GM12872 (cell line): ENCODE measurements around the gene AGAP1.

Experiments
- CTCF ChIP-seq: IDR thresholded peaks from 3 replicates; pipeline ENCODE4 v1.5.1; 2011; ENCODE audit warnings: low read depth, mild to moderate bottlenecking, low read length, moderate library complexity; ENCODE audit not compliant: insufficient read depth

AGAP1 gene

GRCh38 chr2:235825946-235826345 lies 332.1 kb downstream of the AGAP1 start:
- TF ChIP-seq CTCF: no peak

GRCh38 chr2:235826826-235827225 lies 333.0 kb downstream of the AGAP1 start:
- TF ChIP-seq CTCF: no peak

- no peak for TF ChIP-seq CTCF
These were observed 333.7 kb downstream of the AGAP1 start for GRCh38 chr2:235827585-235827992.

- no peak for TF ChIP-seq CTCF
These were observed 335.9 kb downstream of the AGAP1 start for GRCh38 chr2:235829726-235830125.

- TF ChIP-seq CTCF: no peak
These were observed 337.9 kb downstream of the AGAP1 start for GRCh38 chr2:235831755-235832154.

- TF ChIP-seq CTCF: no peak
These were observed 339.1 kb downstream of the AGAP1 start for GRCh38 chr2:235832941-235833340.

GRCh38 chr2:235833971-235834620 lies 340.3 kb downstream of the AGAP1 start:
- TF ChIP-seq CTCF: no peak

- TF ChIP-seq CTCF: no peak
These were observed 340.9 kb downstream of the AGAP1 start for GRCh38 chr2:235834781-235835180.
